ENCODE data around the gene UBE2QL1. TPM values are rescaled to one million over a fixed set of nuclear protein-coding genes. Genes with fewer than 3 reads are reported as not detected.

The UBE2QL1 gene
- total and polyA plus RNA-seq, 2 donors from 2014 or later: 0.31 to 4.8 TPM

DNA sequence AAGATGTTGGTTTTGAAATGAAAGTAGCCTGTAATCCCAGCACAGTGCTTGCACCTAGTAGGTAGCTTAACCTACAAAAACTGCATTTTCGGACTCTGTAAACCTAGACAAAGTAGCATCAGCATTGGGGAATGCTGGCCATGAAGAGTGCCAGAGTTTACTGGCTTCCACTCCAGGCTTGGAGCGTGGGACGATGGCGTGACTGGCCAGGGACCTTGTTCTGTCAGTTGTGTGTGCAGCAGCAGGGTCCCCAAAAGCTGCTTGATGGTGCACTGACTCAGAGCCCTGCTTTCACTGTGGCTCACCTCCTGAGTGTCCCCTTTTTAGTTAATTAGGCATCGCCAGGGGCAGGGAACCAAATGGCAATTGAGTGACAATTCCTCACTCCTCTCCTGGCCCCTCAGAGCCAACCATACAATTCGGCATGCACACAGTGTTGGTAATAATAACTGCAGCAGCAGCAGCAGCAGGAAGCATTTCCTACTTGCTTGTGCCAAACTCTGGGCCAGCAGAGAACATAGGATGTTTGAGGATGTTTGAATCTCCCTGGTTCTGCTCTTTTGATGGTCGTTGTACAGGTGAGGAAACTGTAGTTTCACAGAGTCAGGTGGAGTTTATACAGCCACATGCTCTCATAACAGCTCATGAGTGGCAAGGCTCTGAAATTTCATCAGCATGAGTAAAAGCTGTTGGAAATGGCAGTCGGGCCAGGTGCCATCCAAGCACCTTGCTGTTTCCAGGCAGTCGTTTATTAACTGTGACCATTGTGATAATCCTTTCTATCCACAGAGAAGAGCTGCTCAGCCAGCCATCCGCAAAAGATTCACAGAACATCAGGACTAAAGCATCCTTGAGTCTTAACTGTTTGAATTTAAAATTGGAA, 4.2 kb downstream of the UBE2QL1 start:
- Histone ChIP-seq H3K4me3 (ENCODE audit: low read length in 3 of 3) (no peak overlapping the region), H3K27ac (ENCODE audit: low read depth in 2 of 2, low read length in 2 of 2) (no peak overlapping the region), H3K9me3 (ENCODE audit: control insufficient read depth in 2 of 3, insufficient read depth in 1 of 3, low read length in 3 of 3) (peaks cover 0 to 2% (median 0%) of the 10 kb centered on the region in 3 donors), H3K36me3 (ENCODE audit: control insufficient read depth in 2 of 3, insufficient read depth in 3 of 3, low read length in 3 of 3) (no peaks in the 10 kb centered on the region), H3K9ac (ENCODE audit: low read length in 3 of 3) (no peak overlapping the region), H3K4me1 (ENCODE audit: control insufficient read depth in 2 of 3, insufficient read depth in 2 of 3, low read depth in 1 of 3, low read length in 3 of 3) (peaks cover 0 to 7% (median 0%) of the 10 kb centered on the region in 3 donors), H3K27me3 (ENCODE audit: control insufficient read depth, insufficient read depth, low read length) (peaks cover 29% of the 10 kb centered on the region)
- TF ChIP-seq, protein P1, sequence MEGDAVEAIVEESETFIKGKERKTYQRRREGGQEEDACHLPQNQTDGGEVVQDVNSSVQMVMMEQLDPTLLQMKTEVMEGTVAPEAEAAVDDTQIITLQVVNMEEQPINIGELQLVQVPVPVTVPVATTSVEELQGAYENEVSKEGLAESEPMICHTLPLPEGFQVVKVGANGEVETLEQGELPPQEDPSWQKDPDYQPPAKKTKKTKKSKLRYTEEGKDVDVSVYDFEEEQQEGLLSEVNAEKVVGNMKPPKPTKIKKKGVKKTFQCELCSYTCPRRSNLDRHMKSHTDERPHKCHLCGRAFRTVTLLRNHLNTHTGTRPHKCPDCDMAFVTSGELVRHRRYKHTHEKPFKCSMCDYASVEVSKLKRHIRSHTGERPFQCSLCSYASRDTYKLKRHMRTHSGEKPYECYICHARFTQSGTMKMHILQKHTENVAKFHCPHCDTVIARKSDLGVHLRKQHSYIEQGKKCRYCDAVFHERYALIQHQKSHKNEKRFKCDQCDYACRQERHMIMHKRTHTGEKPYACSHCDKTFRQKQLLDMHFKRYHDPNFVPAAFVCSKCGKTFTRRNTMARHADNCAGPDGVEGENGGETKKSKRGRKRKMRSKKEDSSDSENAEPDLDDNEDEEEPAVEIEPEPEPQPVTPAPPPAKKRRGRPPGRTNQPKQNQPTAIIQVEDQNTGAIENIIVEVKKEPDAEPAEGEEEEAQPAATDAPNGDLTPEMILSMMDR (IDR thresholded peaks at IDR 0.05; ENCODE audit: borderline replicate concordance, extremely low read depth, insufficient read depth): no peak
- no peak for FAIRE-seq
- DNase-seq: no peak
- intact Hi-C loops (cut with DNase I): no loop called here

DNA sequence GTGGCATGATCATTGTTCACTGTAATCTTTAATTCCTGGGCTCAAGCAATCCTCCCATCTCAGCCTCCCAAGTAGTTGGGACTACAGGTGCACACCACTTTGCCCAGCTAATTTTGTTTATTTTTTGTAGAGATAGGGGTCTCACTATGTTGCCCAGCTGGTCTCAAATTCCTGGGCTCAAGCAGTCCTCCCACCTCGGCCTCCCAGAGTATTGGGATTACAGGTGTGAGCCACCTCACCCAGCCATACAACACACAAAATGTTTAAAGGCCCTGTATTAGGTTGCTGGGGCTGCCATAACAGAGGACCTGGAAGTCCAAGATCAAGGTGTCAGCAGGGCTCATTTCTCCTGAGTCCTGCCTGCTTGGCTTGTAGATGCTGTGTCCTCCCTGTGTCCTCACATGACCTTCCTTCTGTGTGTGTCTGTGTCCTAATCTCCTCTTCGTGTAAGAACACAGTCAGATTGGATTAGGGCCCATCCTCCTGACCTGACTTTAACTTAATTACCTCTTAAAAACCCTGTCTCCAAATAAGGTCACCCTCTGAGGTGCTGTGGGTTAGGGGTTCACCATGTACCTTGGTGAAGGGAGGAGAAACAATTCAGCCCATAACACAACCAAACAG, 5.4 kb downstream of the UBE2QL1 start:
- Histone ChIP-seq H3K36me3 (ENCODE audit: control insufficient read depth in 2 of 3, insufficient read depth in 3 of 3, low read length in 3 of 3) (no peaks in the 10 kb centered on the region), H3K9ac (ENCODE audit: low read length in 3 of 3) (no peak overlapping the region), H3K27ac (ENCODE audit: low read depth in 2 of 2, low read length in 2 of 2) (no peak overlapping the region), H3K4me3 (ENCODE audit: low read length in 3 of 3) (no peak overlapping the region), H3K4me1 (ENCODE audit: control insufficient read depth in 2 of 3, insufficient read depth in 2 of 3, low read depth in 1 of 3, low read length in 3 of 3) (peaks cover 0 to 4% (median 0%) of the 10 kb centered on the region in 3 donors), H3K27me3 (ENCODE audit: control insufficient read depth, insufficient read depth, low read length) (peaks cover 22% of the 10 kb centered on the region), H3K9me3 (ENCODE audit: control insufficient read depth in 2 of 3, insufficient read depth in 1 of 3, low read length in 3 of 3) (no peaks in the 10 kb centered on the region)
- DNase-seq (no peak), FAIRE-seq (no peak)
- intact Hi-C loops (cut with DNase I): no loop called here
- TF ChIP-seq, protein P1 (IDR thresholded peaks at IDR 0.05; ENCODE audit: borderline replicate concordance, extremely low read depth, insufficient read depth): no peak

DNA sequence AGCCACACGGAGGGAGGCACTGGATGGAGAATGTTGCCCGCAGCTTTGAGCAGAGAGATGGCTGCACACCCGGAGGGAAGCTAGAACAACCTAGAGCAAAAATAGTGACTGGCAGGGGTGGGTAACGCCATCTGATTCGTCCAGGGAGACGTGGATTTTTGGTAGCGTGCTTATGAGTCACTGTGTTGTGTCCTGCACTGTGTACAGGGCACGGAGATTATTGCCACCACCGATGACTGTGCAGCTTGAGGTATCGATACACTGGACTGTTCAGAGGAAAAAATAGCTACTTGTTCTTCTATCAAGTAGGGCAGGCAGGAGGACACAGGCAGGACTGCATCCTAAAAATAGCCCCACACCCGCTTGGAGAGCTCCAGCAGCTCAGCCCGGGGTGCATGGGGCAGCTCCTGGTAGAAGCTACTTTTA, 6.0 kb downstream of the UBE2QL1 start:
- Histone ChIP-seq H3K27ac (ENCODE audit: low read depth in 2 of 2, low read length in 2 of 2) (no peak overlapping the region), H3K9me3 (ENCODE audit: control insufficient read depth in 2 of 3, insufficient read depth in 1 of 3, low read length in 3 of 3) (no peaks in the 10 kb centered on the region), H3K4me3 (ENCODE audit: low read length in 3 of 3) (no peak overlapping the region), H3K36me3 (ENCODE audit: control insufficient read depth in 2 of 3, insufficient read depth in 3 of 3, low read length in 3 of 3) (no peaks in the 10 kb centered on the region), H3K27me3 (ENCODE audit: control insufficient read depth, insufficient read depth, low read length) (peaks cover 20% of the 10 kb centered on the region), H3K9ac (ENCODE audit: low read length in 3 of 3) (no peak overlapping the region), H3K4me1 (ENCODE audit: control insufficient read depth in 2 of 3, insufficient read depth in 2 of 3, low read depth in 1 of 3, low read length in 3 of 3) (no peaks in the 10 kb centered on the region)
- no peak for FAIRE-seq
- TF ChIP-seq, protein P1 (IDR thresholded peaks at IDR 0.05; ENCODE audit: borderline replicate concordance, extremely low read depth, insufficient read depth): no peak
- DNase-seq: no peak
- intact Hi-C loops (cut with DNase I): no loop called here
